Islet of Langerhans (tissue), 1 donor: ENCODE data around the gene EML6.

Experiments
- FAIRE-seq: peaks from one replicate; lab custom pipeline; 2011; peaks lifted over from hg19 to GRCh38; lab: Jason Lieb, UNC

The EML6 gene

DNA sequence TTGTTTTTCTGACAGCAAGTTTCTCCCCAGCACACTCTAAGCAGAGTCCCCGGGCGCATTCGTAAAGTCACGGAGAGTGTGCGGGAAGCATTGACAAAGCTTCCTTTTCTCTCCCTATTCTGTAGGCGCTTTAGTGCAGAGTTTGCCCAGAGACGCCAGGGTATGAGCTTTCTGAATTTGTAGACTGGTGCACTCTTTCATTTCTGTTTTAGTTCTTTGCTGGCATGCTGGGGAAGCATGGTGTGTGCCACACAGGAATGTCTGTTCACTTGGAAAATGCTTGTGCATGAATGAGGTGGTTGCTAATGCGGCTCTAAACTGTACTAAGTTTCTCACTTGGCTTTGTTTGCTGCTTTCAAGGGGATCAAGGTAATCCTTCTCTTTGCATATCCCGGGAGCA, 224.2 kb downstream of the EML6 start:
- no peak for FAIRE-seq

DNA sequence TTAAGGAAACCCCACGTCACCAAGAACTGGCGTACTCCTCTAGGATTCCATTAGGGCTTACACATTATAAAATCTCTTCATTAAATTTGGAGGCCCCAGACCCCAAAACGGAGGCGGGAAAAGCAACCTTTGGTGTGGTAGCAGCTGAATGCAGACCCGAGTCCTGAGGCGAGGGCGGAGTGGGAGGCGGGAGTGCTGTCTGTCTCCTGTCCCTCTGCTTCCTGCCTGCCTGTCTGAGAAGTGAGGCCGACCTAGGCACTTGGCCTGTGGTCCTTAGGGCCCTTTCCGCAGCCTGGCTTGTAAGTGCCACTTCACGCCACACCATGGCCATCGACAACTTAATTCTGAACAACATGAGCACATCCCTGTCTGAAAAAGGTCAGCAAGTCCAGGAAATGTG, 224.7 kb downstream of the EML6 start:
- FAIRE-seq = no peak

DNA sequence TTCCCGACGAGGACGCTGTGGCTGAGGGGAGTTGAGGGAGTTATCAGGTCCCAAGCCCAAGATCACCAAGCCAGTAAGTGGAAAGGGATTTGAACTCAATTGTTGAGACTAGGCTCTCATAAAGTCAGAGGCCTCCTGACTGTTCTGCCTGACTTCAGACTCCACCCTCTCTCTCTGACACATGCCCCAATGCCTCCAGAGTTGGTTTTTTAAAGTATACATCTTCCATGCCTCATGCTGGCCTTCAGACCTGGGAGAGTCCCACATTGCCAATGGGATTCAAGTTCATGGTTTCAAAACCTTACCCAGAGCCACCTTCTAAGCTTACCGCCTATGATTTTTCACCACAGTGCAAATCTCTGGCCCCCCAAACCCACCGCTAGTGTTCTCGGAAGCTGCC, 226.0 kb downstream of the EML6 start:
- no peak for FAIRE-seq

DNA sequence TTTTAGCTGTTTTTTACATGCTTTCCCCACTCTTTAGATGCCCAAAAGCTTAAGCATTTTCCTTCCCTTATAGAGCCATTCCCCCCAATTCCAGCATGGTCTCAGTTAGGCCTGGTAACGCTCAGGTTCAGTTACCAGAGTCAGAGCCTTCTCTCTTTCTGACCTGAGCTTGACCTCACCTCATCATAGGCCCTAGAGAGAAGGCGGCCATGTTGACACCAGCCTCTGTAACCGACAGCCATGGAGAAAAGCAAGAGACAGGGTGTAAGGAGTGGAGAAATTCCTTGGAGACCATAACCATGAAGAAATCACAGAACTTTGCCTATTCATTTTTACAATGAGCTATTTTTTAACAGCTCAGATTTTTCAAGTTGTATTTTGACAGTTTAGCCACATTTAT, 227.3 kb downstream of the EML6 start:
- FAIRE-seq = no peak

DNA sequence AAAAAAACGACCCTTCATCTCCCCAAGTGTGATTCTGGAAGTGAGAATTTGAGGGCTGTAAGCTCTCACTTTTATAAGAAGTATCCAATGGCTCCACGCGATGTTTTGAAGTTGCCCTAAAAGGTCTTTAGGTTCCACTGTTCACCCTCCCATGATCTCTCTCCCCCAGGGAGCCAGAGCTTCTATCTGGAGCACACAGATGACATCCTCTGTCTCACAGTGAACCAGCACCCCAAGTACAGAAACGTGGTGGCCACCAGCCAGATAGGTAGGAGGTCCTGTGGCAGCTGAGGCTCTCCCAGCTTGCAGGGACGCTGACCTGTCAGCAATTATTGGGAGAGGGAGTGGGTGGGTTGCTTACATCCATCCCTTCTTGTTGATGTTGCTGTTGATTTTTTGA, 229.0 kb downstream of the EML6 start:
- no peak for FAIRE-seq

DNA sequence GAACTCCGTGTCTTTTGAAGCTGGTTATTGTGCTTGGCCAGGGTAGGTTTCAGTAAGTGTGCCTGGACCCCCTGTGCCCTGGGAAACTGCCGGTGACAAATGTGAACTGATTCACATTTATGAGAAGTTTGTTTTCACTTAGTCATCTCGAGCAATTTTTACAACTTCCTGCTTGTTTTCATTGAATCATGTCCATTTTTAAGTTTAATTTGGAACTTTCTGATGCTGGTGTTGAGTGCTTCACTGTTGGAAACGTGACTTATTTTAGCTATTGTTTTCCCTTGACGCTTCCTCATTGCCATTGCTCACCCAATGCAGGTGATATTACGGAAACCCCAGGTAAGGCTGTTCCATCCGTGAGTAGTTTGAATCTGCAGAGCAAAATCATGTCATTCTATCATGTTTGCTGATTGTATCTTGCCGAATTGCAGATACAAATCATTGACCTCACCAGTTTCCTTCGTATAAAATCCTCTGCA, 229.6 kb downstream of the EML6 start:
- no peak for FAIRE-seq

DNA sequence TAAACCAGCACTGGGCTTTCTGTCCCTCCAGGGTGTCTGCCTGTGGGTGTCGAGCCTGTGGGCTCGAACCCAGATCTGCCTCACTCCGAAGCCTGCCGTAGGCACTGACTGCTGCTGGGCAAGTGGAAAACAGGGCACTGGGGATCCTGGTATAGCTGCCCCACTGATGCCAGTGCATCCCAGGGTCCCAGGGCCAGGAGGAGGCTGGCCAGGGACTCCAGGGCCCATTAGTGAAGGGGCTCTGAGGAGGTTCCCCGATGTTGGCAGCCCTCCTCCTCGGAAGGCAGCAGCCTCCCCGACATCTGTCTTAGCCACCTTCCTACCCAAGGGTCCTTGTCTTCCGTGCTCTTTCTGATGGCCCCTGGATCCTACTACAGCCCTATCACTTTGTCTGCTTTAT, 230.7 kb downstream of the EML6 start:
- no peak for FAIRE-seq

DNA sequence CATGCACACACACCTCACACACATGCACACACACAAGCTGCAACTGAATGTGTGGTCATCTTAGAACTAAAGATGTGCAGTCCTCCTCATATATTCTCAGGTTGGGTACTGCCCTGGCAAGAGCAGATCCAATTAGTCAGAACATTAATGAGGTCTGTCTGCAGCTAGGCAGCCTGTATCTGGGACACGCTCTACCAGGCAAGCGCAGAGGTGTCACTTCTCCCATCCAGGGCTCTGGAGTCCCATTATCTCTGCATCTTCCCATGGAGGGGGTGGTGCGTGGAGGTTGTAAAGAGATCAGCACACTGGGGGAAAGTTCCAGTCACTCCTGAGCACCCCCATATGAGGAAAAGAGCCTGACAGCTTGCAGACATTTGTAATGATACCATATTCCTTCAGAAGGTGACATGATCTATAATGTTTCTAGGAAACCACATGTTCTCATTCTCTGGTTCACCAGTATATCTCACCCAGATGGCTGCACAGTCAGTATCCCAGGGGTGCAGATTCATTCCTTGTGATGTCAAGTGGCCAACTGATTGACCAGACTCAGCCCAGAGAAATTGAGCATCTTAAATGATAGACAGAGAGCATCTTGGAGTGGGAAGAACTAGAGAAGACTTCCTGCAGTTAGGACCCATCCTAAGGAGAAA, 231.4 kb downstream of the EML6 start:
- FAIRE-seq = no peak

DNA sequence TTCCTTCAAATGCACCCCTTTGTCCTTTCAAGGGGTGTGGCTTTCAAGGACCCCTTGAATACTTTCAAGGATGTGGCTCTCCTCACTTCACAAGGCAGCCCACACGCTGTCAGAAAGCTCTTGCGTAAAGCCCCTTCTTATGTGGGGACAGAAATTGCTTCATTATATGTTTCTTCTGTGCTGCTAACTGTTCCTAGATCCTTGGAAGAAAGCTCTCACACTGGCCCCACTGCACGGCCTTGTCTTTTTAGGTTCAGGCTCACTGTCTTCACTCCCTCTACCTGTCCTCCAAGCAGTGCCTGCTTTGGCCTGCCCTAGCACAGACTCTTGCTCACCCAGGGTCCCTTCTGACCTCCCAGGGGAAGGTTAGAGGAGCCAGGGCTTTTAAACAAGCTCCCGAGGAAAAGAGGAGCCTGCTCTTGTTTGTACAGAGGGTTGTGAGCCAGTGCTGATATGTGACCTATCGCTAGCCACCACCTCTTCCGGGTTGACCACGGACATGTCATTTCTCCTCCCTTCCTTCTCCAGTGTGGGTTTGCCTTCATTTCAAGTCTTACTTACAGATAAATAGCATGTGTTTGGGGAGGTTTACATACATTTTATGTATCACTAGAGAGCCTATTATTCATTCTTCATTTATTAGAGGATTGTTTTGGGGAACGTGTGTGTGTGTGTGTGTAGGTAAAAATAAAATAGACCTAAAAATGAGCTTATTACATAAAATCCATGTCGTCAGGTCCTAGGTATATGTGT, 232.1 kb downstream of the EML6 start:
- no peak for FAIRE-seq

DNA sequence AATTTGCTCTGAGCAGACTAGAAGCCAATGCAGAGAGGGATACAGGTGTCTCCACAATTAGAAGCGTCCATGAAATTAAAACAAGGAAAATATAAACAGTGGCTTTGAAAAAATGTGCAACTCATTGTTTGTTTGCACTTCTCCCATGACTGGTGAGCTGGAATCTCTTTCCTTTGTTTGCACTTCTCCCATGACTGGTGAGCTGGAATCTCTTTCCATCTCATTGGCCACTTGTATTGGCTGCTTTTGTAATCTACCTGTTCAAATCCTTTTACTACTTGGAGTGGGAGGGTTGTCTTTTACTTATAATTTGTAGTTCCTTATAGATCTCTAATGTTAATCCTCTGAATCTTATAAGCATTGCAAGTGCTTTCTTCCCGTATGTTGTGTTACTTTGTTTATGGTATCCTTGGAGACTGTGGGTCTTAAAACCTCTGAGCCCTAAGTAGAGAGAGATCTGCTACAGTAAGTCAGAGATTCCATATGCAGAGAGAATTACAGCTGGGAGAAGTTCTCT, 232.7 kb downstream of the EML6 start:
- no peak for FAIRE-seq

DNA sequence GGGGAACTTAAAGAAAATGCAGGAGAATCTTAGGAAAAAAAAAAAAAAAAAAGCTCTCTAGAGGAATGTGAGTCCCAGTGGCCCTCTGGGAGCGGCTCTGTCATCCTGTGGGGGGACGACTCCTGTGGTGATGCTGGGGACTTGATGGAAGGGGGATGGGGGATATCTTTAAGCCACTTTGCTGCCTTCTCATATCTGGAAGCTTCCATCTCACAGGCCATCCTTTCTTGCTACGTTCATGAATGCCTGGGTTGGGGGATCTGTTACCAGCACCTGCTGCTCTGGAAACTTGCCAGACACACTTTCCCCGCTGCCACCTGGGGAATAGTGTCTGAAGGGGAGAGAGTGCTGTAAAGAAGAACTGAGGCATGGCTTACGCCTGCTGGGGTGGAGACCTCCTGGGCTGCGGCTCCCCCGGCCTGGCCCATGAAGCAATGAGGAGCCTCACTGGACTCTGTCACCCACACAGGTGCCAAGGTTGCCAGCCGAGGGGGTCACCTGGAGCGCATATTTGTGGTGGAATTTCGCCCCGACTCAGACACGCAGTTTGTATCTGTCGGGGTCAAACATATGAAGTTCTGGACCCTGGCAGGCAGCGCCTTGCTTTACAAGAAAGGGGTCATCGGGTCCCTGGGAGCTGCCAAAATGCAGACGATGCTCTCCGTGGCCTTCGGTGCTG, 234.0 kb downstream of the EML6 start:
- FAIRE-seq = no peak

DNA sequence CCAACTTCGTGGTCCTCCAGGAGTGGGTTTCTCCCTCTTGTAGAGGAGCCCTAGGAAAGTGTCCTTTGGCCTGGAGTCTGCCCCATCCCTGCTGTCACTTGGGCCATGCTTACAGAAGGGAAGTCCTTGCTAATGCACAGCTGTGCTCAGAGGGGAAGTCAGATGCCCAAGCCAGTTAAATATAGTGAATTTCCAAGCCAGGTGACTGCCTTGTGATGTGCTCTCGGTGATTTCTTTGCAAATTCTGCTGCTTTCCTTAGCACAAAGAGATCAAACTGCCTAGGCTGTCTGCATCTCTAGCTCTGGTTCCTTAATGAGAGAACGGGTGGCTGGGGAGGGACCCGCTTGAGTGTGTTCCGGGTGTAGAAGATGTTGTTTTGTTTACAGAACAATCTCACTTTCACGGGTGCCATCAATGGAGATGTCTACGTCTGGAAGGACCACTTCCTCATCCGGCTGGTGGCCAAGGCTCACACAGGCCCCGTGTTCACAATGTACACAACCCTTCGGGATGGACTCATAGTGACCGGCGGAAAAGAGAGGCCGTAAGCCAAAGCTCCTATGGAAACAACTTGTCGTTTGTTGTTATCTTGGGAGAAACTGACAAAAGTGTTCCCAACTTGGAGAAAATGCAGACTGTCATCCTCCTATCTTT, 235.4 kb downstream of the EML6 start:
- FAIRE-seq = no peak

DNA sequence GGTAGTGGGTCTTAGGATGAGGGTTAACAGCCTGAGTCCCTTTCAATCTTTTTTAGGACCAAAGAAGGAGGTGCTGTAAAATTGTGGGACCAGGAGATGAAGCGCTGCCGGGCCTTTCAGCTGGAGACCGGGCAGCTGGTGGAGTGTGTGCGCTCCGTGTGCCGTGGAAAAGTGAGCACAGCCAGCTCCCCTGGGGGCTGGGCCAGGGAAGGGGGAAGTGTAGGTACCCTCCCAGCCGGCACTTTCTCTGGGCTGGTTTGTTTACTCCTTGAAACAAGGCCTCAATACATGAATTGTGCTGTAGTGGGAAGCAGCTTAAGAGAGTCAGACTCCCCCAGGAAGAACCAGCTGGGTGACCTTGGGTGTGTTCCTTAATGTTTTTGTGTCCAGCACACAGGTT, 236.7 kb downstream of the EML6 start:
- FAIRE-seq = no peak

DNA sequence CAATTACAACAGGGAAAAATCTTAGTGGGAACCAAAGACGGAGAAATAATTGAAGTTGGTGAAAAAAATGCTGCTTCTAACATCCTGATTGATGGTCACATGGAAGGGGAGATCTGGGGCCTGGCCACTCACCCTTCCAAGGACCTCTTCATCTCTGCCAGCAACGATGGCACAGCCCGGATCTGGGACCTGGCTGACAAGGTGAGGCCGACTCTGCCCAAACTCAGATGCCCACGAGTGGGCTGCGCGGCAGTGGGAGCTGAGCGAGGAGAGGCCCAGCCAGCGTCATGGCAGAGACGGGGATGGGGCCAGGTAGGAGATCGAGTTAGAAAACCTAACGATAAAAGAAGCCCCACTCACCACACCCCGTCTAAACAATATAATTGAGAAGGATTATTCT, 239.0 kb downstream of the EML6 start:
- FAIRE-seq = no peak

DNA sequence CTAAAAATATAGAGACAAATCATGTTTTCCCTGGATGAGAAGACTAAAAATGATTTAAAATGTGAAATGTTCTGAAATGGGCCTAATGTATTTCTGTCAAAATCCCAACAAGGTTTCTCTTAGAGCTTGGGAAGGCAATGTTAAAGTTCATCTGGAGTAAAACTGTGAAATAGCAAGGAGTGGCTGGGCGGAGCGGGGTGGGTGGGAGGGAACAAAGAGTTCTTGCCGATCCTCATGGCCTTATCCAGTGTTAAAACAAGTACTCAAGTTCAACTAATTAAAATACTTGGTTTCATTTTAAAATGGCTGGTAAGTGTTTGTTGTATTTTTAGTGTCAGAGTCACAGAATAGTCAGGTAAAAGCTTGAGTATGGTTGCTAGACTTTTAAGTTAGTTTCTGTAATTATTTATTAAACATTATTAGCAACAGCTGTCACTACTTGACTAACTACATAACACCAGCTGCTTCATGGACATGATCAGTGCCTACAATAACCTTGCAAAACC, 239.5 kb downstream of the EML6 start:
- peak; percentile 9 for FAIRE-seq

DNA sequence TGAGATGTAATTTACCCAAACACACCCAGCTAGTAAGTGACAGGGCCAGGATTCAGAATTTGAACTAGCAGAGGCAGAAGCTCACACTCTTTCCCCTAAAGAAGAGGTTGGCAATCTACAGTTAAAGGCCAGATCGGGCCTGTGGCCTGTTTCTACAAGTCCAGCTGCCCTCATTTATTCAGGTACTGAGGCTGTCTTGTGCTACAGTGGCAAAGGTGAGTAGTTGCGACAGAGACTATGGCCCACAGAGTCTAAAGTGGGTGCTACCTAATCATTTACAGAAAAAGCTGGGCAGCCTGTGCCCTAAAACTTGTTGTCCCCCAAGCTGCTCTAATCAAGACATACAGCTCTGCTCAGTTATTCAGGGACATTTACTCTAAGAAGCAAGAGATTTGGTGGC, 240.0 kb downstream of the EML6 start:
- FAIRE-seq = no peak

DNA sequence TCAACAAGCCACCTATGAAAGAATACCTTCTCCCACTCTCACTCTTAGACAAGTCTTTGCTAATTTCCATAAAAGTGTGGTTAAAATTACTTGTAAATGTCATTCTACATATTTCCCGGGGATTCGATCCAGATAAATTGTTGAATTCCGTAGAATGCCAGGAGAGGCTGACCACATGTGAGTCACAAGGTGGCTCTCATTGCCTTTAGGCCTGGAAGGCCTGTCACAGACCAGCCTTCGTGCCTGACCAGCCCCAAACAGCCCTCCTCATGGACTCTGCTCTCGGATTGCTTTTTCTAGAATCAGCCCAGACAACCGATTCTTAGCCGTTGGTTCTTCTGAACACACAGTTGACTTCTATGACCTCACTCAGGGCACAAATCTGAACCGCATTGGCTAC, 240.8 kb downstream of the EML6 start:
- FAIRE-seq = no peak

DNA sequence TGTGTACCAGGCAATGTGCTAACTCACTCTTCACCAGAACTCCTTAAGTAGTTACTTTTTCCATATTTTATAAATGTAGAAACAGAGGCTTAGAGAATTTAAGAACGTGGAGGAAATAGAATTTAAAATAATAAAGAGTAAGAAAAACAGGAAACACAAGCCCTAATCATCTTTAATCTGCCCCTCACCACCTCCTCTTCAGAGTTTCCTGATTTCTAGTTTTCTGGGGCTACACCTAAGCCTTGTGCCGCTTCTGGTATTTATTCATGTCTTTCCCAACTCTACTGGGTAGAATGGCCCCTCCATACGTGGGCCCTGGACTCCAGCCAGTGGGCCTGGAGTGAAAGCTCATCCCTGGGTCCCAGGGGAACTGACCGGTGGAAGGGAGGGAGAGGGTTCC, 241.4 kb downstream of the EML6 start:
- FAIRE-seq = no peak

DNA sequence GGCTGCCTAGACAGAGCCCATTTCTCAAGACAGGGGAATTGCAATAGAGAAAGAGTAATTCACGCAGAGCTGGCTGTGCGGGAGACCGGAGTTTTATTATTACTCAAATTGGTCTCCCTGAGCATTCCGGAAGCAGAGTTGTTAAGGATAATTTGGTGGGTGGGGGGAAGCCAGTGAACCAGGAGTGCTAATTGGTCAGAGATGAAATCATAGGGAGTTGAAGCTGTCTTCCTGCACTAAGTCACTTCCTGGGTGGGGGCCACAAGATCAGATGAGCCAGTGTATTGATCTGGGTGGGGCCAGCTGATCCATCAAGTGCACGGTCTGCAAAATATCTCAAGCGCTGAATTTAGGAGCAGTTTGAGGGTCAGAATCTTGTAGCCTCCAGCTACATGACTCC, 242.0 kb downstream of the EML6 start:
- no peak for FAIRE-seq

DNA sequence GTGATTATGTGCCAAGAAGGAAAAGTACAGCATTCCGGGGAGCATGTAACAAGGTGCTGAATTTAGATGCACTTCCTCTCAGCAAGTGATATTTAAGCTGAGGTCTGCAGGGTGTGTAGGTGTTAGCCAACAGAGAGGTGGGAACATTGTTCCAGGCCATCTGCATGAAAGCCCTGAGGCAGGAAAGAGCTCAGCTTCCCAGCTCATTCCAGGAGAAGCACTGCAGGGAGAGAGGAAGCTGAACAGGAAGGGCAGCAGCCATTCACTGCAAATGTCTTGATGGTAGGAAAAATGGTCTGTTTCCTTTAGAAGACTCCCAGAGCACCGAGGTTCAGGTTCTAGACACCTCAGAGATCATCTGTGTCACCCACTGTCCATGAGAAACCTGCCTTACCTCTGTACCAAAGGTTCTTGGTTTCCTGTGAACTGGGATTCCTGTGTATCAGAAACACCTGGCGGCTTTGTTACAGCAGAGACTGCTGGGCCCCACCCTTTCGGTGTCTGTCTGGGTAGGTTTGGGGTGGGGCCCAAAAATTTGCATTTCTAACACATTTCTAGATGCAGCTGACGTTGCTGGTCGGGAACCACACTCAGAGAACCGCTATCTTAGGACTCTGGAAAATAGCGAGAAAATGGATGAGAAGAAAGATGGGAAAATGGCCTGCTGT, 242.8 kb downstream of the EML6 start:
- FAIRE-seq = no peak

DNA sequence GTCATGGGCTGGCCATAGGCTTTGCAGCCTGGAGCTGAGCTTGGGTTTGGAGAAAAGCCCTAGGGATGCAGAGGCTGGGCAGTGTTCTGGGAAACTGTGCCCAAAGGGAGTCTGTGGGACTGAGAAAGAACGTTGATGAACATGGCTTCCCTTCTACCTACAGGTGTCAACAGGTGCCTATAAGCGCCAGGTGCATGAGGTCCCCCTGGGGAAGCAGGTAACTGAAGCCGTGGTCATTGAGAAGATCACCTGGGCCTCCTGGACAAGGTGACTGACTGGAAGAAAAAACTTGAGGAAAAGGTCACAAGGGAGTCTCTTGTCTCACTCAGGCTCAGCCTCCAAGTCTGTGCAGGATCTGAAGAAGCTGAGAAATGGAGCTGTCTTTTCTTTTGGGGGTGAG, 243.4 kb downstream of the EML6 start:
- FAIRE-seq = no peak

DNA sequence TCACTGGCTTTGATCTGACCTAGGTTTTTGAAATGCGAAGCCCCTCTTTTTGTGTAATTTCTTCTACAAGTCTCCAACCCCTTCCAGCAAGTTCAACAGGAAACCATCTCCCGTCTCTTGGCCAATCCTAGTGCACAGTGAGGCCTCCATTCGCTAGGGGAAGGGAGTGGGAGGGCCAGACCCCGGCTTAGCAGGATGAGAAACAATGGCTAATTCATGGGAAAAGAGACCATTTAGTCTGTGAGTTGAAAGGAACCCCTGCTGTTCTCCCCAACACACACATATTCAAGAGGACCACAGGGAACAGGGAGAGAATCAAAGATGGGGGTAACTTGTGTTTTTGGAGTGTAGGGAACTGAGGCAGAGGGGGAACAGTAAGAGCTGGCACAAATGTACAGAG, 243.8 kb downstream of the EML6 start:
- FAIRE-seq = no peak
